GM18517 (cell line): ENCODE results near the gene ADCY2.

ENCODE experiments used
- ATAC-seq: cut with Tn5 transposase; IDR thresholded peaks from one replicate; pipeline ENCODE4 v1.9.1; 2021; ENCODE audit warnings: mild to moderate bottlenecking, moderate library complexity; ENCODE audit not compliant: unreplicated experiment

ADCY2 gene

GRCh38 chr5:7653046-7653445 lies 257.1 kb downstream of the ADCY2 start:
- no peak for ATAC-seq

DNA sequence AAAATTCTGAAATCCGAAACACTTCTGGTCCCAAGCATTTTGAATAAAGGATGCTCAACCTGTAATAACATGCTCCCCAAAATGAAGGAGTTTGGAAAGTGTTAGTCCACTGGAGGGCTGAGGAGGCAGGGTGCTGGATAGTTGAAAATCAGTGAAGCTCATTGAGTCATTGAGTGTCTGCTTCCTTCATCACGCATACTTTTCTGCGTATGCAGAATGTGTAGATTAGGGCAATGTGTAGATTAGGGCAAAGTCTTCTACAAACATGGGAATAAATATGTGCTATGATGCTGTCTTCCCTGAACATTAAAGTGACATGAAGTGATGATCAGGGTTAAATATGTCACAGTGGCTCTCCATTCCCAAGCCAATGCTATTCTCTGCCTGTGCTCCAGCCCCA lies 261.2 kb downstream of the ADCY2 start:
- ATAC-seq: no peak

GRCh38 chr5:7659420-7659819 lies 263.5 kb downstream of the ADCY2 start:
- ATAC-seq: no peak

GRCh38 chr5:7662289-7662688 lies 266.4 kb downstream of the ADCY2 start:
- ATAC-seq: no peak

DNA sequence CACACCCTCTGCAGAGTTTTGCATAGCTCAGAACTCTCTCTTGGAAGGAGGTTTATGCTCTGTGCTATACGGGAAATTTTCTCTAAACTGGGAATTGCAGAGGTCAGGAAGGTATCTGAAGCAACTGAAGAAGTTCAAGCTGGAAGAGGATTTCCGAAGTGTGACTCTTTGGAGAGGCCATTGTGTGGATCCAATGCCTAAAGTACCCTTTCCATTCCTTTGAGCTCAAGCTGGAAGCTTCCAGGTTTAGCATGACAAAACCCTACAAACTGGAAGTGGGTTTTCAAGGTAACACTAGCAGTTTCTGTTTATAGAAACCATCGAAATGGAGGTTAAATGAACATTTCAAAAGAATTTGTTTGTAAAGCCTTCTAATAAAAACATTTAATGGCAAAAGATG lies 267.9 kb downstream of the ADCY2 start:
- no peak for ATAC-seq

DNA sequence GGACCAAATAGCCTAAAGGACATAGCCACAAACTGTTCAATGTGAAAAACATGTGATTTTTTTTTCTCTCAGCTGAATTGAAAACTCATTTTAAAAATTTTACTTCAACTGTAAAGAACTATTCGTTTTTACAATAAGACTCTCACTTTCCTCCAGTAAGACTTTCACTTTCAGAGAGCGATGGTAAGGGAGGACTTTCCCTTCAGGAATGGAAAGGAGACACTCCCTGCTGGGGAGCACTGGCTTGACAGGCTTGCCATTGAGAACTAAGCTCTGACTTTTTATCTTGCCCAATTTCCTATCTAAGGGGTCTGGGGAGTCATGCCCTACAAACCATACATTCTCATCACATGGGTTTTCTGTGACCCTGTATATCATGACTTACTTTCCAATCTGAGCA lies 268.3 kb downstream of the ADCY2 start:
- no peak for ATAC-seq

DNA sequence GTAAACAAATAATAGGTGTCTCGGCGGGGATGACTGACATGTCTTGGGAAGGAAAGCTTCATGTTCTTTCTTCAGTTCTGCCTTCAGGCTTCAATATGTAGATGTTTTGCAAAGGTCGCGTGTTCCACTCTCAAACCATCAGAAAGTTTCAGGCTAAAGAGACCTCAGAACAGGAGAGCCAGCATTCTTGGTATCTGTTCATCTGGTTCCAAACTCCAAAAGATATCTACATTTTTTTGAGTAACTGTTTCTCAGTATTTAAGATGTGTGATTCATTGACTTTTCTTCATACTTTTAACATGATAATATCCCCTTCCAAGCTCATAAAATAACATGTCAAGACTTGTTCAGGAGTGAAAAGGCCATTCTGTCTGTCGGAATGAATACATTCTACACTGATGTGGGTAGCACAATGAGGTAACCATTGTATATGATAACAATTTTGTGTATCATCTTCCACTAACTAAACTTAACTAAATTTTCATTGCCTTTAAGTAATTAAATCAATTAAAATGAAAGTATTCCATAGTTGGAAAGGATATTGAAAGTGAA lies 271.4 kb downstream of the ADCY2 start:
- ATAC-seq: no peak

- ATAC-seq: no peak
Observed at GRCh38 chr5:7668161-7668560, 272.2 kb downstream of the ADCY2 start.

GRCh38 chr5:7668627-7669026 lies 272.7 kb downstream of the ADCY2 start:
- ATAC-seq: no peak

GRCh38 chr5:7671381-7671993 lies 275.5 kb downstream of the ADCY2 start:
- no peak for ATAC-seq

DNA sequence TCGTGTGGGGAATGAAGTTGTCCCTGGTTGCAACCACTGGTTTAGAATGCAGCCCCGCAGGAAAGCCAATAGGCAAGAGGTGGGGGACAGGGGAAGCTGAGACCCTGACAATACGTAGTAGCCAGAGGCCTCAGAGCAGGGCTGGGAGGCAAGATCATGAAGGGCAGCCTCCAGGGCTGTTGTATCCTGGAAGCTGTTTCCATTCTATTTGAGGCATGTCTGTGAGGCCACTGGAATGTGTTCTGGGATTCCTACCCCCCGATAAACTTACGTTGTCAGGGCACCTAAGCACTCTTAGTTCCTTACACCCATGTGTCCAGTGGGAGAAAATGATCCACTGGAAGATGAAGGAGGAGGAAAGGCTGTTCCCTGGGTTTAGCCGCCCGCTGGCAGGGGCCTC lies 277.7 kb downstream of the ADCY2 start:
- no peak for ATAC-seq

DNA sequence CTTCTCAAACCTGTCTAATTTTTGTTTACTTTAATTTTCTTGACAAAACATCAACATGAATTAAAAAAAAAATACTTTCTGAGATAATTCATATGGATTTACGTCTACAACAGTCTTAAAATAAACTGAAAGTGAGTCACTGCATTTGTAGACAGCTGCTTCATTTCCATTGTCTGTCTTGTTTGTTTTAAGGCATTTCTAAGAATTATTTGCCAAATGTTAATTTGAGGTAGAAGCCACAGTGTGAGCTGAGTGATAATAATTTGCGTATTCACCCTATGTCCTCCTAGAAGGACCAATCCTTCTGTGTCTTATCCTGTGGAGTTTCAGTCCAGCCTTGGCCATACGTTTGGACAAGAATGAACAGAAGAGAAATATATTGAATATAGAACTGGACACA lies 280.5 kb downstream of the ADCY2 start:
- no peak for ATAC-seq

GRCh38 chr5:7678030-7678429 lies 282.1 kb downstream of the ADCY2 start:
- ATAC-seq: no peak

GRCh38 chr5:7679663-7680062 lies 283.7 kb downstream of the ADCY2 start:
- ATAC-seq: no peak

DNA sequence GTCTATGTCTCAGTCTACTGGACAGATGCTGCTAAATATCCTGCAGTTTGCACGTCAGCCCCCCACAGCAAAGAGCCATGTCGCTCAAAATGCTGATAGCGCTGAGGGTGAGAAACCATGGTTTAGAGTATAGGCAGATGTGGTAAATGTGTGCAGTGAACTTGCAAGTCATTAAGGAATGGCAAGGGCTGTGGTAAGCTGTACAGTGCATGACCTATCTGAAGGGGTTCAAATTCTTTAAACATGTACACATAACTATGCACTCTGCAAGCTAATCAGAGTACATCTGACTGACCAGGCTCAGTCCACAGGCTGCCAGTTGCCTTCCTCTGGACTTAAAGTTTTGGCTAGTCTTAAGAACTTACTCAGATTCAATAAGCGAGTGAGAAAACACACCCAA lies 284.3 kb downstream of the ADCY2 start:
- no peak for ATAC-seq

- ATAC-seq: no peak
Observed at GRCh38 chr5:7682379-7682778, 286.4 kb downstream of the ADCY2 start.

- ATAC-seq: no peak
Observed at GRCh38 chr5:7683753-7684152, 287.8 kb downstream of the ADCY2 start.

DNA sequence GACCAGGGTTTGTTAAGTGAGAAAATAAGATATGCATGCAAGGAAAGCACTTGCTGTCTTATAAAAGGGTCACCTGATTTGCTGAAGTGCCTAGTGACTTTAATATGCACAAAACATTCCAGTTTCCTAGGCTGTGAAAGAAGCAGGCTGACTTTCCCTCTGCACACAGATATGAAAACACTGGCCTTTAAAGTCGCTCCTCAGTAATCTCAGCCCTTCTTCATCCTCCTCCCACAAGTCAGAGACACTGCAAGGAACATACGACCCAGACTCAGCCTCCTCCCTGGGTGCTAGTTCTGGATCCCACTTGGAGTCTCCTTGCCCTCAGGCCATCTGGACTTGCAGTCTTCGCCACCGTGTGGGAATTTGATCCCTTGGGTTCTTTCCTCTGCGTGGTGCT lies 288.9 kb downstream of the ADCY2 start:
- no peak for ATAC-seq

GRCh38 chr5:7686794-7687193 lies 290.9 kb downstream of the ADCY2 start:
- no peak for ATAC-seq

DNA sequence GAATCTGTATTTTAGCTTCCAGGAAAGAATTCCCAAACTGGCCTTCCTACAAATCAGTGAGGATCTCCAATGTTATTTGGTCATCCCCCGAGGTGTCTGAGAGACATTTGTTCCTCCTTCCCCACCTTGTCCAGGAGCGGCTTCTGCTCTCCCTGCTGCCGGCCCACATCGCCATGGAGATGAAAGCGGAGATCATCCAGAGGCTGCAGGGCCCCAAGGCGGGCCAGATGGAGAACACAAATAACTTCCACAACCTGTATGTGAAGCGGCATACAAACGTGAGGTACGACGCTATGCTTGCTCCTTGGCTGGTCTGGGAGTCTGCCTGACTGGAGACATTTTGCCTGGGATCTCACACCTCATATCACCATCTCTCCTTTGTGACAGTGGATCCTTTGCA lies 294.6 kb downstream of the ADCY2 start:
- no peak for ATAC-seq

DNA sequence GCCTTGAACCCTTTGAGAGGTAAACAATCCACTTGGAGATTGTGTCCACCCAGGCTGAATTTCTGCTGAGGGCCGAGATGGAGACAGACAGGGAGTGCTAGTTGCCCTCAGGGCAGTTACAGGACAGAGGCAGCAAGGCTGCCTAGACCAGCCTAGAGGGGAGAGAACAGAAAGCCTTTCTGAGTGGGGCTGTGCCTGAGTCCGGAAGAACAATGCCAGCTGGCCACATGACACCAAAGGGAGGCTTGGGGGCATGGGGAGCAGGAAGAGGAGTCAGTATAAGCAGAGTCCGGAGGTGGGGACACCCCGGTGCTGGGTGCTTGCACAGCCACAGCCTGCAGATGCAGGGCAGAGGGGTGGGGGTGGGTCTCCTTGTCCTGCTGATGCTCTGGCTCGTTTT lies 309.3 kb downstream of the ADCY2 start:
- no peak for ATAC-seq

GRCh38 chr5:7705736-7706135 lies 309.8 kb downstream of the ADCY2 start:
- ATAC-seq: no peak

GRCh38 chr5:7706256-7706655 lies 310.3 kb downstream of the ADCY2 start:
- no peak for ATAC-seq
